HCT116 (cell line): ENCODE data around the gene QSOX1. TPM values are rescaled to one million over a fixed set of nuclear protein-coding genes. Genes with fewer than 3 reads are reported as not detected.

Experiments
- ATAC-seq: fragments of 200-7000 bp; cut with Tn5 transposase; 2 replicates; pipeline ENCODE4 v1.9.1; 2020; ENCODE audit warnings: mild to moderate bottlenecking, moderate library complexity
- BruUV-seq: library from RNA; stranded (reverse); fragments of 400-500 nt; replicated peaks from 2 replicates; lab custom pipeline; 2021; lab: Mats Ljungman, UMichigan
- CTCF ChIA-PET: fragments of 300-600 bp; sonication (Branson Sonifier 250); formaldehyde crosslinking; loops from one replicate; lab custom pipeline; 2021; ENCODE audit warnings: antibody characterized with exemption; lab: Charles Lee
- POLR2A ChIA-PET: fragments of 300-600, 350-600 bp; sonication (Branson Sonifier 250); formaldehyde crosslinking; loops from one replicate; lab custom pipeline; 2021; ENCODE audit warnings: antibody characterized with exemption; lab: Charles Lee
- RAD21 ChIA-PET, 2 experiments: fragments of 300-600 bp; sonication (Branson Sonifier 250); formaldehyde crosslinking; loops; one replicate each; lab custom pipeline; 2023; ENCODE audit warnings: low total read pairs in 2 of 2; ENCODE audit not compliant: uncharacterized antibody in 2 of 2, unreplicated experiment in 2 of 2, low non-redundant PET in 1 of 2; lab: Charles Lee
- DNase-seq: peaks from one replicate; pipeline ENCODE4 v3.0.0-alpha.2; 2010; ENCODE audit warnings: low read depth, low spot score
- H2AFZ ChIP-seq: fragments of 200-600 bp; shearing (Covaris generic), sonication (generic); 2 replicates; pipeline ENCODE4 v1.6.1; 2017; ENCODE audit warnings: low read depth, mixed run types, mixed read lengths, antibody characterized with exemption, low read length; ENCODE audit not compliant: poor library complexity, severe bottlenecking
- H3K27ac ChIP-seq: 2 replicates; pipeline ENCODE4 v1.5.1; 2012; ENCODE audit warnings: low read depth, low read length
- H3K27me3 ChIP-seq: fragments of 200-600 bp; sonication (generic); 2 replicates; pipeline ENCODE4 v1.6.1; 2016; ENCODE audit warnings: mixed run types, low read length, mixed read lengths; ENCODE audit not compliant: insufficient read depth
- H3K36me3 ChIP-seq, 2 experiments: fragments of 200-500 bp in 1 of 2; fragments of 200-600 bp in 1 of 2; sonication (Bioruptor generic) in 1 of 2; sonication (generic) in 1 of 2; 2 replicates each; pipeline versions ENCODE4 v1.5.1 to v1.6.1; 2014 to 2016; ENCODE audit warnings: low read length in 2 of 2, inconsistent platforms in 1 of 2, mixed read lengths in 1 of 2, mixed run types in 1 of 2; ENCODE audit not compliant: insufficient read depth in 2 of 2, control insufficient read depth in 1 of 2
- H3K4me1 ChIP-seq, 2 experiments: fragments of 200-600 bp in 1 of 2; sonication (generic) in 1 of 2; 2 replicates each; pipeline versions ENCODE4 v1.5.1 to v1.6.1; 2012 to 2017; ENCODE audit warnings: low read length in 2 of 2, inconsistent platforms in 1 of 2, mild to moderate bottlenecking in 1 of 2, mixed read lengths in 1 of 2, mixed run types in 1 of 2, moderate library complexity in 1 of 2; ENCODE audit not compliant: insufficient read depth in 2 of 2, control insufficient read depth in 1 of 2
- H3K4me2 ChIP-seq: fragments of 200-600 bp; sonication (generic); 2 replicates; pipeline ENCODE4 v1.6.1; 2017; ENCODE audit warnings: mixed run types, low read length, mixed read lengths
- H3K4me3 ChIP-seq, 2 experiments: fragments of 200-600 bp in 1 of 2; sonication (generic) in 1 of 2; replicated peaks in 1 of 2; 2 replicates each; pipeline ENCODE4 v1.5.1; 2011 to 2016; ENCODE audit warnings: low read length in 2 of 2, control low read depth in 1 of 2, low read depth in 1 of 2, mild to moderate bottlenecking in 1 of 2, mixed read lengths in 1 of 2, mixed run types in 1 of 2
- H3K79me2 ChIP-seq: fragments of 200-600 bp; sonication (generic); 2 replicates; pipeline ENCODE4 v1.6.1; 2017; ENCODE audit warnings: mild to moderate bottlenecking, mixed run types, low read length, moderate library complexity, mixed read lengths; ENCODE audit not compliant: insufficient read depth
- H3K9ac ChIP-seq: fragments of 200-600 bp; sonication (generic); 2 replicates; pipeline ENCODE4 v1.6.1; 2016; ENCODE audit warnings: low read length, mixed read lengths
- H3K9me2 ChIP-seq: fragments of 200-600 bp; sonication (generic), shearing (Covaris generic); 2 replicates; pipeline ENCODE4 v1.6.1; 2017; ENCODE audit warnings: mixed run types, mild to moderate bottlenecking, moderate library complexity; ENCODE audit not compliant: insufficient read depth
- H3K9me3 ChIP-seq, 2 experiments: fragments of 200-500 bp in 1 of 2; fragments of 200-600 bp in 1 of 2; sonication (Bioruptor generic) in 1 of 2; sonication (generic) in 1 of 2; 2 replicates each; pipeline ENCODE4 v1.6.1; 2014 to 2017; ENCODE audit warnings: low read length in 2 of 2, mixed read lengths in 2 of 2, inconsistent platforms in 1 of 2, low read depth in 1 of 2, mild to moderate bottlenecking in 1 of 2, mixed run types in 1 of 2, moderate library complexity in 1 of 2; ENCODE audit not compliant: control insufficient read depth in 1 of 2, insufficient read depth in 1 of 2
- H4K20me1 ChIP-seq: fragments of 200-600 bp; sonication (generic), shearing (Covaris generic); 2 replicates; pipeline ENCODE4 v1.6.1; 2017; ENCODE audit warnings: mixed run types, mild to moderate bottlenecking, moderate library complexity; ENCODE audit not compliant: insufficient read depth
- CTCF ChIP-seq, 3 experiments: fragments of 200-600 bp in 1 of 3; sonication (generic) in 1 of 3; IDR thresholded peaks in 2 of 3; conservative IDR thresholded peaks in 1 of 3; 2 replicates each; pipeline ENCODE4 v1.5.1; 2012 to 2017; ENCODE audit warnings: low read depth in 2 of 3, low read length in 2 of 3, antibody characterized with exemption in 1 of 3, borderline replicate concordance in 1 of 3, control low read depth in 1 of 3, mild to moderate bottlenecking in 1 of 3, mixed read lengths in 1 of 3, mixed run types in 1 of 3, moderate library complexity in 1 of 3; ENCODE audit not compliant: insufficient read depth in 1 of 3
- EGR1 ChIP-seq: IDR thresholded peaks from 2 replicates; pipeline ENCODE4 v1.6.1; 2012; ENCODE audit warnings: low read depth
- ELF1 ChIP-seq: IDR thresholded peaks from 2 replicates; pipeline ENCODE4 v1.6.1; 2012; ENCODE audit warnings: low read depth, borderline replicate concordance
- EZH2 ChIP-seq: fragments of 200-600 bp; sonication (generic); IDR thresholded peaks from 2 replicates; pipeline ENCODE4 v1.6.1; 2017; ENCODE audit warnings: antibody characterized with exemption, mixed run types
- EZH2phosphoT487 ChIP-seq: fragments of 200-600 bp; IDR thresholded peaks from 2 replicates; pipeline ENCODE4 v1.6.1; 2018; ENCODE audit warnings: antibody characterized with exemption, borderline replicate concordance
- FOSL1 ChIP-seq: IDR thresholded peaks from 2 replicates; pipeline ENCODE4 v1.6.1; 2012; ENCODE audit warnings: low read depth
- MAX ChIP-seq: IDR thresholded peaks from 2 replicates; pipeline ENCODE4 v1.6.1; 2012
- POLR2A ChIP-seq: IDR thresholded peaks from 2 replicates; pipeline ENCODE4 v1.7.0; 2011; ENCODE audit warnings: borderline replicate concordance; ENCODE audit not compliant: insufficient read depth, insufficient read length; ENCODE audit errors: extremely low read depth
- POLR2AphosphoS5 ChIP-seq: IDR thresholded peaks from 2 replicates; pipeline ENCODE4 v1.6.1; 2011; ENCODE audit warnings: mild to moderate bottlenecking, low read depth, low read length, moderate library complexity
- RAD21 ChIP-seq: IDR thresholded peaks from 2 replicates; pipeline ENCODE4 v1.6.1; 2012; ENCODE audit warnings: low read depth, mild to moderate bottlenecking
- REST ChIP-seq: IDR thresholded peaks from 2 replicates; pipeline ENCODE4 v1.6.1; 2012; ENCODE audit warnings: low read depth
- SIN3A ChIP-seq: IDR thresholded peaks from 2 replicates; pipeline ENCODE4 v1.6.1; 2012; ENCODE audit warnings: low read depth
- SP1 ChIP-seq: IDR thresholded peaks from 2 replicates; pipeline ENCODE4 v1.6.1; 2012; ENCODE audit warnings: low read depth
- SRF ChIP-seq: IDR thresholded peaks from 2 replicates; pipeline ENCODE4 v1.6.1; 2012; ENCODE audit warnings: low read depth
- ZFX ChIP-seq: fragments of 450-650 bp; IDR thresholded peaks from 2 replicates; pipeline ENCODE4 v1.6.1; 2017
- intact Hi-C: fragments of 100-400 bp; cut with micrococcal nuclease; formaldehyde crosslinking; loops from 2 replicates; pipeline ENCODE4 v1.10.0; 2022
- total RNA-seq: library from RNA; stranded (reverse); gene quantifications from one replicate; pipeline ENCODE4 v1.2.1, GENCODE V29; 2021; ENCODE audit not compliant: unreplicated experiment

QSOX1 gene
- total RNA-seq, 1 experiment from 2014 or later, result 89.2 TPM

GRCh38 chr1:180211860-180212229, 57.2 kb downstream of the QSOX1 start:
- Histone ChIP-seq H3K4me3 (no peak overlapping the region), H3K79me2 (no peaks in the 10 kb centered on the region), H3K4me1 (peaks cover 0 to 8% of the 10 kb centered on the region in 2 experiments; a peak in 1 of 4 replicates), H3K9me3 (no peaks in the 10 kb centered on the region), H3K9me2 (no peaks in the 10 kb centered on the region), H4K20me1 (no peaks in the 10 kb centered on the region), H3K36me3 (no peaks in the 10 kb centered on the region), H2AFZ (no peak overlapping the region), H3K9ac (no peak overlapping the region), H3K4me2 (no peak overlapping the region), H3K27me3 (no peaks in the 10 kb centered on the region), H3K27ac (no peak overlapping the region)
- DNase-seq (no peak), ATAC-seq (no peak)
- RAD21 ChIA-PET, result no interaction called here
- CTCF ChIA-PET, result no interaction called here
- intact Hi-C loops, result no loop called here
- BruUV-seq, result no TSS peak
- TF ChIP-seq RAD21, result no peak
- POLR2A ChIA-PET, result no interaction called here

- Histone ChIP-seq H2AFZ (peak overlapping the region; percentile 77), H3K9me3 (no peaks in the 10 kb centered on the region), H4K20me1 (no peaks in the 10 kb centered on the region), H3K4me1 (peaks cover 0 to 8% of the 10 kb centered on the region in 2 experiments; a peak in 1 of 4 replicates), H3K27me3 (no peaks in the 10 kb centered on the region), H3K4me3 (peak overlapping the region in 1 of 2 experiments; percentile 4; a peak in 1 of 4 replicates), H3K9me2 (no peaks in the 10 kb centered on the region), H3K27ac (no peak overlapping the region), H3K9ac (0 out of 2 replicates have a peak overlapping the region, but pooled peaks have one; percentile 9), H3K4me2 (peak overlapping the region; percentile 56), H3K79me2 (no peaks in the 10 kb centered on the region), H3K36me3 (no peaks in the 10 kb centered on the region)
- TF ChIP-seq MAX, result no peak
- TF ChIP-seq CTCF (IDR thresholded peaks at IDR 0.05 in 2 of 3, conservative IDR thresholded peaks at IDR 0.05 in 1 of 3; ENCODE audit: borderline replicate concordance in 1 of 3, insufficient read depth in 1 of 3, low read depth in 2 of 3, low read length in 2 of 3), result peak in 2 of 3 experiments; percentile 24 to 30; a peak in 3 of 6 replicates
- TF ChIP-seq EGR1, result no peak
- TF ChIP-seq REST, result no peak
- TF ChIP-seq SIN3A, result no peak
- TF ChIP-seq SRF, result 0 out of 2 replicates have a peak, but pooled peaks have one; percentile 22
- no peak; the same call in 1 of the 2 replicates for TF ChIP-seq ZFX
- TF ChIP-seq POLR2AphosphoS5, result no peak
- no peak for TF ChIP-seq ELF1
- TF ChIP-seq EZH2, result no peak
- TF ChIP-seq EZH2phosphoT487, result no peak
- no peak for TF ChIP-seq FOSL1
- no peak for TF ChIP-seq POLR2A
- no peak for TF ChIP-seq SP1
- DNase-seq (no peak), ATAC-seq (peak; percentile 81)
- RAD21 ChIA-PET, result no interaction called here
- no TSS peak for BruUV-seq
- POLR2A ChIA-PET, result no interaction called here
- CTCF ChIA-PET, result no interaction called here
- intact Hi-C loops, result no loop called here
Measured at GRCh38 chr1:180213401-180214170, 58.9 kb downstream of the QSOX1 start.
